ENCODE measurements around the gene MVB12B. TPM values are rescaled to one million over a fixed set of nuclear protein-coding genes. Genes with fewer than 3 reads are reported as not detected.

MVB12B gene
- total and polyA plus RNA-seq, 2 of the 8 experiments (the other 6 are each of a cell fraction or from before 2014, with no cell fraction given) = 2.6 to 5.0 TPM

- no peaks in the 10 kb centered on the region for H3K9me3 ChIP-seq (ENCODE audit: insufficient read depth in 2 of 2, low read depth in 1 of 2, low read length in 1 of 2)
- TF ChIP-seq SP4 (IDR thresholded peaks at IDR 0.05; ENCODE audit: low read length) = no peak
- TF ChIP-seq YY1 (IDR thresholded peaks at IDR 0.05; ENCODE audit: low read depth, low read length) = peak; percentile 65; the same call in 1 of the 2 replicates
- TF ChIP-seq PHF8 (conservative IDR thresholded peaks at IDR 0.05; ENCODE audit: low read depth, low read length) = no peak
- no peak for TF ChIP-seq KDM1A (IDR thresholded peaks at IDR 0.05; ENCODE audit: borderline replicate concordance, low read length)
Measured at GRCh38 chr9:126337729-126338372, 11.2 kb downstream of the MVB12B start.

More at GRCh38 chr9:126337729-126338372, 11.2 kb downstream of the MVB12B start:
- H4K8ac ChIP-seq (ENCODE audit: extremely low read depth, insufficient read depth, low read length) = no peak overlapping the region
- no peak overlapping the region for H3K4ac ChIP-seq (replicated peaks; ENCODE audit: insufficient read length, low read depth, low read length)
- no peak overlapping the region for H3K4me2 ChIP-seq (ENCODE audit: insufficient read depth in 1 of 2, low read depth in 2 of 2, low read length in 2 of 2)
- FAIRE-seq = no peak
- no peaks in the 10 kb centered on the region for H3K79me2 ChIP-seq (ENCODE audit: control insufficient read depth in 1 of 2, insufficient read depth in 2 of 2, low read length in 2 of 2)
- H3K9ac ChIP-seq (replicated peaks in 1 of 4; ENCODE audit: extremely low read depth in 1 of 4, low read depth in 3 of 4, low read length in 3 of 4) = no peak overlapping the region
- H4K20me1 ChIP-seq (replicated peaks in 1 of 2; ENCODE audit: control insufficient read depth in 1 of 2, insufficient read depth in 2 of 2, low read length in 2 of 2) = no peaks in the 10 kb centered on the region
- H3K36me3 ChIP-seq (ENCODE audit: control insufficient read depth in 2 of 4, insufficient read depth in 4 of 4, low read length in 3 of 4) = no peaks in the 10 kb centered on the region
- no peak overlapping the region for H3K14ac ChIP-seq (ENCODE audit: insufficient read length)
- H2AK5ac ChIP-seq (ENCODE audit: low read depth, low read length) = no peak overlapping the region
- no peak overlapping the region for H2AFZ ChIP-seq (ENCODE audit: low read length)
- H2BK20ac ChIP-seq (ENCODE audit: low read length) = no peak overlapping the region
- H2BK12ac ChIP-seq (ENCODE audit: low read depth, low read length) = no peak overlapping the region
- ChIA-PET POLR2A (ENCODE audit: partially characterized antibody) (interaction anchor here (0.8 kb wide), 1 partner anchor 10 kb away, joined by 4 read pairs; no protein-coding TSS in a partner anchor), CTCF (ENCODE audit: partially characterized antibody) (interaction anchor here (0.8 to 1.8 kb wide), 2 partner anchors 10 to 28 kb away, joined by 3 to 5 read pairs; no protein-coding TSS in a partner anchor)
- H3K18ac ChIP-seq (ENCODE audit: extremely low read depth, low read length) = no peak overlapping the region
- no peak for DNase-seq (ENCODE audit: low read depth in 1 of 2, low spot score in 2 of 2)
- no peak overlapping the region for H3K23ac ChIP-seq (ENCODE audit: insufficient read length)
- H3K79me1 ChIP-seq (ENCODE audit: low read depth, low read length) = no peaks in the 10 kb centered on the region; the same call in 1 of the 2 replicates
- no peak overlapping the region for H4K91ac ChIP-seq (replicated peaks; ENCODE audit: insufficient read length, low read length)
- no peaks in the 10 kb centered on the region for H3K23me2 ChIP-seq (ENCODE audit: low read depth, low read length)
- no peak overlapping the region for H2BK5ac ChIP-seq (ENCODE audit: low read depth, low read length)
- H3K56ac ChIP-seq (replicated peaks; ENCODE audit: insufficient read length, low read depth, low read length) = no peak overlapping the region
- H4K5ac ChIP-seq (ENCODE audit: insufficient read length, low read depth, low read length) = no peak overlapping the region
- peaks cover 0 to 10% (median 5%) of the 10 kb centered on the region in 4 experiments; a peak in 2 of 7 replicates for H3K4me1 ChIP-seq (replicated peaks in 1 of 4; ENCODE audit: control insufficient read depth in 3 of 4, insufficient read depth in 4 of 4, low read length in 3 of 4)
- H2BK120ac ChIP-seq (replicated peaks; ENCODE audit: low read depth, low read length) = no peak overlapping the region
- H3K27ac ChIP-seq (ENCODE audit: low read depth, low read length) = no peak overlapping the region
- WGBS, 2 experiments (ENCODE audit: extremely low coverage in 1 of 2, insufficient coverage in 1 of 2, insufficient read length in 1 of 2, insufficient replicate concordance in 2 of 2, low coverage in 1 of 2, low lambda C conversion rate in 2 of 2, missing lambda C conversion rate in 1 of 2) = 90% methylated on average over 28 of the region's 32 CpGs; no CpG with 5 or more reads in 1 of the 2 experiments
- H3K27me3 ChIP-seq (replicated peaks in 1 of 4; ENCODE audit: control insufficient read depth in 3 of 4, extremely low read depth in 1 of 4, insufficient read depth in 3 of 4, low read length in 3 of 4) = no peaks in the 10 kb centered on the region
- no peak overlapping the region for H3K4me3 ChIP-seq (ENCODE audit: extremely low read depth in 1 of 4, insufficient read depth in 2 of 4, low read depth in 3 of 4, low read length in 4 of 4)
- H2BK15ac ChIP-seq (ENCODE audit: low read length) = no peak overlapping the region; the same call in 1 of the 2 replicates
